WERI-Rb-1 (cell line): ENCODE data around the gene SLC13A2.

ENCODE experiments used
- DNase-seq: peaks from one replicate; pipeline ENCODE4 v3.0.0-alpha.2; 2020
- H3K27ac ChIP-seq: fragments of 250-450 bp; sonication (Bioruptor Pico); 2 replicates; pipeline ENCODE4 v1.5.1; 2020; ENCODE audit warnings: mild to moderate bottlenecking, moderate library complexity
- H3K27me3 ChIP-seq: fragments of 250-450 bp; sonication (Bioruptor Pico); 2 replicates; pipeline ENCODE4 v1.5.1; 2021; ENCODE audit warnings: mild to moderate bottlenecking, low read depth, moderate library complexity; ENCODE audit not compliant: insufficient read depth, severe bottlenecking
- H3K36me3 ChIP-seq: fragments of 250-450 bp; sonication (Bioruptor Pico); 2 replicates; pipeline ENCODE4 v1.5.1; 2020; ENCODE audit warnings: mild to moderate bottlenecking, moderate library complexity
- H3K4me3 ChIP-seq: 2 replicates; pipeline ENCODE4 v1.5.1; 2011; ENCODE audit warnings: low read depth, mild to moderate bottlenecking, control low read depth, low read length
- H3K9me3 ChIP-seq: fragments of 250-450 bp; sonication (Bioruptor Pico); 2 replicates; pipeline ENCODE4 v1.5.1; 2021; ENCODE audit warnings: mild to moderate bottlenecking, moderate library complexity; ENCODE audit not compliant: severe bottlenecking
- TF ChIP-seq, protein P1 (sequence below): IDR thresholded peaks from 2 replicates; pipeline ENCODE4 v1.5.1; 2011; ENCODE audit warnings: low read depth, mild to moderate bottlenecking, control low read depth, inconsistent platforms, low read length

The SLC13A2 gene

DNA sequence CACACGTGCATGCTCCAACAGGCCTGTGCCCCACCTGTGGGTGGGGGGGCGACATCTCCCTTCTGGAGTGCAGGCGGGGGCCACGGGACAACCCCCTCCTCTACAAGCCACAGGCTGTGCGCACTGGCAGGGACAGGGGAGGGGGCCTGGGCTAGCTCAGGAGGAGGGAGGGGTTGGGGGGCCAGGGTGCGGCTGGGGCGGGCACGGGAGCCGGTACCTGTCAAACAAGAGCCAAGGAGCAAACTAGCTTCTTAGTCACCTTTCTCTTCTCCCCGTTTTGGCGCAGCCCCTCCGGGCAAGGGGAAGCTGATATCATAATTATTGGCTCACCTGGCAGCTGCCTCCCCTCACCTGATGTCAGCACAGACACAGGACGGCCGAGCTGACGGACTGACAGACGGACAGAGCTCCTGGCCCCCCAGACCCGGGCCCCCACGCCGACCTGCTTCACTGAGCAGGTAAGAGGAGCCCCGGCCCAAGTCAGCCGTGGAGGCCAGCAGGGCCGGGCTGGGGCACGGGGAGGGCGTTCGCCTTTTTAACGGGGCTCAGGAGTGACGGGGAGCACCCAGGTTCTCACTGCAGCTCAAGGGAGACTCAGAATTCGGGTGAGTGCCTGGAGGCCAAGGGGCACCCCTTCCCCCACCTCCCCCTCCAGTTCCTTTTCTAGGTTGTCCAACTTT lies 32.7 kb downstream of the SLC13A2 start, which contains the start of gene FOXN1:
Gene FOXN1, plus strand, starts transcription at position 363 of the 680 bp plus-strand sequence. CDS start 17,622 bp downstream, outside the sequence.
- H3K4me3 ChIP-seq: no peak within 1 kb of the TSS
- TF ChIP-seq, protein P1, sequence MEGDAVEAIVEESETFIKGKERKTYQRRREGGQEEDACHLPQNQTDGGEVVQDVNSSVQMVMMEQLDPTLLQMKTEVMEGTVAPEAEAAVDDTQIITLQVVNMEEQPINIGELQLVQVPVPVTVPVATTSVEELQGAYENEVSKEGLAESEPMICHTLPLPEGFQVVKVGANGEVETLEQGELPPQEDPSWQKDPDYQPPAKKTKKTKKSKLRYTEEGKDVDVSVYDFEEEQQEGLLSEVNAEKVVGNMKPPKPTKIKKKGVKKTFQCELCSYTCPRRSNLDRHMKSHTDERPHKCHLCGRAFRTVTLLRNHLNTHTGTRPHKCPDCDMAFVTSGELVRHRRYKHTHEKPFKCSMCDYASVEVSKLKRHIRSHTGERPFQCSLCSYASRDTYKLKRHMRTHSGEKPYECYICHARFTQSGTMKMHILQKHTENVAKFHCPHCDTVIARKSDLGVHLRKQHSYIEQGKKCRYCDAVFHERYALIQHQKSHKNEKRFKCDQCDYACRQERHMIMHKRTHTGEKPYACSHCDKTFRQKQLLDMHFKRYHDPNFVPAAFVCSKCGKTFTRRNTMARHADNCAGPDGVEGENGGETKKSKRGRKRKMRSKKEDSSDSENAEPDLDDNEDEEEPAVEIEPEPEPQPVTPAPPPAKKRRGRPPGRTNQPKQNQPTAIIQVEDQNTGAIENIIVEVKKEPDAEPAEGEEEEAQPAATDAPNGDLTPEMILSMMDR: no peak
- H3K36me3 ChIP-seq: no peaks in the 10 kb centered on the region
- no peaks in the 10 kb centered on the region for H3K9me3 ChIP-seq
- no peak for DNase-seq
- H3K27ac ChIP-seq: peak within 1 kb of the TSS; percentile 48
- H3K27me3 ChIP-seq: no peaks in the 10 kb centered on the region

DNA sequence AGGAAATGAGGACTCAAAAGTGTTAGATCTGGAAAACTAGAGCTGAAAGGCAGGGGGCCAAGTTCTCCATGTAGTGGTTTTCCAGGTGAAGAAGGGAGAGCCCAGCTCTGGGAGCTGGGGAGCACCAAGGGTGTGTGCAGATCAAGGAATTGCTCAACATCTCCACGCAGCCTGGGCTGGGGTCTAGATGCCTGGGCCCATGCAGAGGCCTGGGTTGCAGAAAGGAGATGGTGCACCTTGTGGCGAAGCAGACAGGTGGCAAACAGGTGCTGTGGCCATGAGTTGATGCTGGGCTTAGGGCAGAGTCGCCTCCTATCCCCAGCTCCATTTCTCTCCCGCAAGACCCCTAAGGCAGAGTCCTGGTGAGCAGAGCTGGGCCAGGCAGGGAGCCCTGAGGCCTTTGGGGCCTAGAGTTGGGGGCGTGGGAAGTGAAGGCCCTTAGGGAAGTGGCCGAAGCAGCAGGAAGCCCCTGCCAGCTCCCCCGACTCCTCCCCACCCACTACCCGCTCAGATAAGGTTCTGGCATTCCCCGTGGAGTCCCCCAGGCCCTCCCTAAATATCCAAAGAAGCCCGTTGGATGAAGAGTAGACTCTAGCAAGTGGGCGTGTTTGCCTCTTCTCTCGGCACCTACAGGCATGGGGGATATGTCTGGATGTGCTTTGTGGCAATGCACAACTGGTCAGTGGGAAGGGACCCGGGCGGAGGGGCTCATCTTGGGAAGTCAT lies 33.5 kb downstream of the SLC13A2 start:
- Histone ChIP-seq H3K27ac (peak overlapping the region; percentile 89), H3K36me3 (no peaks in the 10 kb centered on the region), H3K27me3 (no peaks in the 10 kb centered on the region), H3K9me3 (no peaks in the 10 kb centered on the region), H3K4me3 (no peak overlapping the region)
- TF ChIP-seq, protein P1: no peak
- no peak for DNase-seq

DNA sequence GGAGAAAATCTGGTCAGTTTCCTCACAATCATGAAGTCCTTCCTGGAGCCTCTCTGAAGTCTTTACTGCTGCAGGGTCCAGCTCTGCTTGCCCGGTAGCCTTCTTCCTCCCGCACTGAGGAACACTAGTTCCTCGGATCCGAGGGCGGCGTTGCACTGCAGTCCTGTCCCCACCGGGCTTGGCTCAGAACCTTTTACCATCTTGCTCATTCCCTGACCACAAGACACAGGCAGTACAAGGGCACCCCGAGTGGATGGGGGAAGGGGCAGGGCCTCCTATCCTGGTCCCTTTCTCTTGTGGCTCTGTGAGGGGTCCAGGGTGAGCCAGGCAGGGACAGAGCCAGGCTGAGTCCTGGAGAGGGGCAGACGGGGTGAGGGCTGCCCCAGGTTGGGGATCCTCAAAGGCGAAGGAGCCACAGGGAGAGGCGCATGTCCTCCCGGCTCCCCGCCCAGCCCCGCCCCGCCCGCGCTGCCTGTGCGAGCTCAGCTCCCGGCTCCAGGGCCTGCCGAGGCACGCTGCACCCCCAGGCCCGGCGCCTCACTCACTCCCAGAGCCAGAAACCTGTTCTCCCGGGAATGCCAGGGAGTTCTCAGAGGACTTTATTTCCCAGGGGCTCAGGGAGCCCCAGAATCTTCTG lies 34.2 kb downstream of the SLC13A2 start:
- TF ChIP-seq, protein P1: no peak
- H3K27ac ChIP-seq: peak overlapping the region; percentile 89
- H3K4me3 ChIP-seq: peak overlapping the region; percentile 18
- DNase-seq: peak; percentile 43
- no peaks in the 10 kb centered on the region for H3K9me3 ChIP-seq
- no peaks in the 10 kb centered on the region for H3K36me3 ChIP-seq
- no peaks in the 10 kb centered on the region for H3K27me3 ChIP-seq

DNA sequence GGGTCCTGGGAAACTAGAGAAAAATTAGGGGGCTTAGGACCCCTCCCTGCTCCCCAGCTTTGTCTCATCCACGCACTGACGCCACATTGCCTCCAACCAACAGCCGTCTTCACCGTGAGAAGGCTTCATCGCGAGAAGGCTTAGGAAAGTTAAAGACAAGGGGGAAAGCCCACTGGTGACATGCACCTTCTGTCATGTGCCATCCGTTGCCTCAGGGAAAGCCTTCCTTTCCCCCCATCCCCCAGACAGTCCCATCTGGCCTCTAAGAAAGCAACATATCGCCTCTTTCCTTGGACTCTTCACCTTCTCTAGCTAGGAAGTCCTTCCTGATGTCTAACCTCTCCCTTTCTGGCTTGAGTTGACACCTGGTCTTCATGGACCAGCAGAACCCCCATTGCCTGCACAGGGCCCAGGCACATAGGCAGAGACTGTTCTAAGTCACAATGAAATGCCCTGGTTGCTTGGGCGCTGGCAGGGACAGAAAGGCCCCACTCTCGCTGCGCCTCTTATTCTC lies 34.8 kb downstream of the SLC13A2 start:
- no peaks in the 10 kb centered on the region for H3K9me3 ChIP-seq
- TF ChIP-seq, protein P1: no peak
- H3K27ac ChIP-seq: peak overlapping the region; percentile 89
- no peaks in the 10 kb centered on the region for H3K36me3 ChIP-seq
- H3K27me3 ChIP-seq: no peaks in the 10 kb centered on the region
- H3K4me3 ChIP-seq: peak overlapping the region; percentile 18
- DNase-seq: peak; percentile 78

DNA sequence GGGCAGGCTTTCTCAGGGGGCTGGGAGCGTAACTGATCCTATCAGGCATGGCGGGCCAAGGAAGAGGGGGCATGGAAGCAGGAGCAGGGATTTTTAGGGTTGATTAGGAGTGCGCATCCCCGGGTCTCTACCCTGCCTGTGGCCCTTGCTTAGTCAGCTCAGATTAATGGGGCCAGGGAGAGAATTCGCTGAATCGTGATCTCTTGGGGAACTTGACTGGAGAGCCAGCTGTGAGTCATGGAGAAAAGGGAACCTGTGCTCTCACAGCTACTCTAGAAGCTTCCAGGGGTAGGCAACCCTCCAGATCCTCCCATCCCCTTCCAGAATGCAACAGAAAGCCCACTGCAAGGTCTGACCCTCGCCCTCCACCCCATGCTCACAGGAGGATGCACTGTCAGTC lies 36.3 kb downstream of the SLC13A2 start:
- Histone ChIP-seq H3K27me3 (no peaks in the 10 kb centered on the region), H3K9me3 (no peaks in the 10 kb centered on the region), H3K27ac (no peak overlapping the region), H3K36me3 (no peaks in the 10 kb centered on the region), H3K4me3 (no peak overlapping the region)
- TF ChIP-seq, protein P1: no peak
- no peak for DNase-seq
